Limb (tissue), 2 donors: ENCODE measurements around the gene NFIA.

Experiments
- DNase-seq, 2 donors: peaks; one replicate each; pipeline ENCODE4 v3.0.0-alpha.2; 2016; ENCODE audit errors: extremely low spot score in 2 of 2

Gene NFIA

DNA sequence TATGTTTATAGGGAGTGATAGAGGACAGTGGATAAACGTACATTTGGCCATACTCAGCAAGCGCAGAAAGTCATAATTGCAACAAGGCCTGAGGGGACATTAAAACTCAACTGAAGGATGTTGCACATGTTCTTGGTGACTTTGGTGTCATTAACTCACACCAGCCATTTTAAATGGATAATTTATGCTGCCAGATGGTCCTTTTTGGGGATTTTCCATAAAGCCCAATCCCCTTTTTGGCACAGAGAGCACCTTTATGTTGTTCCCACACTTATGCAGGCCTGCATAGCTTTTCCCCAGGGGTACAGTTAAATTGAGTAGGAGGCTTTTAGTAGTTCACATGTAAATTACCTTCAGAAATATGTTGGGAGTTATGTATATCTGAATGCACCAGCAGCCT is 279.6 kb downstream of the NFIA start:
- DNase-seq = peak in 1 of 2 donors; percentile 15

DNA sequence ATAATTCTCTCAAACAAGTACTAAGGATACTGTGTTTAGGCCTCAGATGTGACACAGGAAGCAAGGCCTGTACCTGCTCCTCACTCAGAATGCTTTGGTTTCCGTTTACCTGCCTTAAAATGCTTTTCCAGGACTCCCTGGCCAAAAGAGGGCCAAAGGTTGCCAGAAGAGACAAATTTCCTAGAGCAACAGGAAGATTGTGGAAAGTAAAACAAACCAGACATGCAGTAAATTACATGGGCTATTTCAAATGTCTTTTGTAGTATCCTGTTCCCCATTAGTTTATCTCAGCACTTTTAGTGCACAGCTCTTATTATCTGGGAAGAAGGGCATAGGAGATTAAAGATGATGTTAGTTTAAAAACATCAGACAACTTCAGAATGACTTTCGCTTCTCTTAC is 280.0 kb downstream of the NFIA start:
- no peak for DNase-seq

DNA sequence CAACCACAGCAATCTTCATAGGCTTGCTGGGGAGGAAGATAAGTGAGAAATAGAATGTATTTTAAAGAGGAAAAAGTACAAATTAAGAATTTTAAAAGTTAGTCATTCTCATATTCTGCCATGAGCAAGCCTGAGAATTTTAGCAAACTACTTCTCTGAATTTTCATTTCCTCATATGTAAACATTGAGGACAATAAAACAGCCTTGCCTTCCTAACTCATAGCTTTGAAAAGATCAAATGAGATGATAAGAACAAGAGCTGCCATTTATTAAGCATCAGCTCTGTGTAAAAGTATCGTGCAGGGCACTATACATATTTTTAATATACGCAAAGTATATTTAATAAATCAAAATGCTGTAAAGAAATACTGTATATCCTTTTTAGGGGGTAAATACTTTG is 286.0 kb downstream of the NFIA start:
- DNase-seq = no peak

DNA sequence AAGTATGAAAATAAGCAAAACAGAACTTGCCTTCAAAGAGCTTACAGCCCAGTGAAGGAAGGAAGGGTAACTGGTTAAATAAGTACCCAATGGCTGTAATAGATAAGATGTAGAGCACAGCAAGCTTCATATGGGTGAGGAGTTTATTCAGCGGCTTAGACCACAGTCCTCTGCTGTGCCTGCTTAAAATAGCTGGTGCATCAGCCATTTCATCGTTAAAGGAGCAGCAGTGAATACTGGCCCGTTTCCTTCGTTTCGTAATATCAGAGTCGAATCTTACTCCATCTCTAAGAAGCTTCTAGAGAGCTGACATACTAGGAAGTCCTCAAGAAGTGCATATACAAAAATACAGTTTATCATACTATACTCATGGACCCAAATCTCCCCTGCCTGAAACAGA is 286.5 kb downstream of the NFIA start:
- no peak for DNase-seq

DNA sequence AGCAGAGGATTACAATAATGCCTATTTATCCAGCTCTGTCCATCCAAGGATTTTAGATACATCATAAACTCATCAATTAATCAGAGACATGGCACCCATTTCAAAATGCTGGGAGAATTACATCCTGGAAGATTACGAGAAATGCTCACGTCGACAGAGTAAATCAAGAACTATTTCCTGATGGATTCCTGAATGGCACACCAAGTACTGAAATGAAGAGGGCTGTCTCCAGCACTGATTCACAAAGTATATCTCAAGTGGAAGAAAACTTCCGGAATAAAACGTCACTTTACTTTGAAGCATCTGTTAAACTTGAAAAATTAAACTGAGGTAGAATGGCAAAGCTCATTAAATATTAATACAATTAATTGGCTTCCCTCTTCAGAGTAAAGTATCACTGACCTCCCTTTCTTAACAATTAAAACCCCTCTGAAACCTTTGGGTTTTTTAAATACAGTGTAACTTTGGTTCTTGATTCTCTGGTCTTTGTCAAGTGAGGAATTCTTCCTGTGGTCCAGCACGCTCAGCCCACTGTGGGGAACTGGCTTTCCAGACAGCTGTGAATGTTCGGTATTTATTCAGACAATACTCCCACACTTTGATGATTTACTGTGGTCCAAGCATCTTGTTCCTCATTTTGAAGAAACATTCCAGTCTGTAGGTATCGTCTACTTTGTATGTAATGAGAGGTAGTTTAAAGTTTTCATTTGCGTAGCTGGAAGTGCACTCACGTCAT is 288.0 kb downstream of the NFIA start:
- no peak for DNase-seq

DNA sequence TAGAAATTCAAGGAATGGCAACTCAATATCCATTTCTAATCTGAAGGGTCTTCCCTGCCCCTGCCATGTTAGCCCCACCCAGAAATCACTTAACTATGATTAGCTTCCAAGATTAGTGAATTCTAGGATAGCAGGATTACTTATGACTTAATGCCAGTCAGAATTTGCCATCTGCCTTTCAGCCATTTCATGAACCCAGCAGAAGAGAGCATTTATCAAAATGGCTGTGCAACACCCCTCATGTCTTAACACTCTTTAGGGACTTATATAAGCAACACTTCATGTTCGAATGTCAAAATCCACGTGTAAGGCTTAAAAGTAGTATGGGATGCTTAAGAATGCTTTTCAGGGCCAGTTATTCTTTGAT is 288.5 kb downstream of the NFIA start:
- no peak for DNase-seq

DNA sequence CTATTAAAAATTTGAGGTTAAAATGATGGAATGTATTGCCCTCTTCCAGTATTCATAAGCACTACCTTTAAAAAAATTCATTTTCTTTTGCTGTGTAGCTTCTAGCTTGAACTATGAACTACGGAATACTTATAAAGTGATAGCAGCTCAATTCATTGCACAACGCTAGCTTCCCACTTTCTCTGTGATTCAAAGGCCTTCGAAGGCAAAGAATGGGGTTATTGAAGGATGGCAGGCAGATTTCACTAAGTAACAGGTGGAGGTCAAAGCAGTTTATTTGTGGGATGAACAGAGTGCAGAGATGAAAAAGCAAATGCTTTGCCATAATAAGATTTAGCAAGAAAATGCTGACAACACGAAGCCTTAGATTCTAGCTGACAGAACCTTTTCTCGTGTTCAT is 290.6 kb downstream of the NFIA start:
- no peak for DNase-seq

DNA sequence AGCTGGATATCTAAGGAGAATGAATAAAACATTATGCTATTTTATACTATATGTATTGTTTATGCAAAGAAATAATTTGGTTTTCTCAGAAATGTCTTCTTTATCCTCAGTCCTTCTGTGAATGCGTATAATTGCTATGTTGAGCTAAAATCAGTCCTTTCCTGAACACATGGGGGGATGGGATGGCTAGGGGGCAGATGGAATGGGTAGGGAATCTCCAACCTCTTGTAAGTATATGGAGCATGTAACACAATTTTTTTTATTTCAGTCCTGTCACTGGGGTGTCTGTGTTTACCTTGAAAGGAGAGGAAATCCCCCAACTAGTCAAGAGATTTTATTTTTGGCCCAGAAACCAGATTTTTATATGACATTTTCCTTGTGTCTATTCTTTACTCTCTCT is 291.8 kb downstream of the NFIA start:
- no peak for DNase-seq

DNA sequence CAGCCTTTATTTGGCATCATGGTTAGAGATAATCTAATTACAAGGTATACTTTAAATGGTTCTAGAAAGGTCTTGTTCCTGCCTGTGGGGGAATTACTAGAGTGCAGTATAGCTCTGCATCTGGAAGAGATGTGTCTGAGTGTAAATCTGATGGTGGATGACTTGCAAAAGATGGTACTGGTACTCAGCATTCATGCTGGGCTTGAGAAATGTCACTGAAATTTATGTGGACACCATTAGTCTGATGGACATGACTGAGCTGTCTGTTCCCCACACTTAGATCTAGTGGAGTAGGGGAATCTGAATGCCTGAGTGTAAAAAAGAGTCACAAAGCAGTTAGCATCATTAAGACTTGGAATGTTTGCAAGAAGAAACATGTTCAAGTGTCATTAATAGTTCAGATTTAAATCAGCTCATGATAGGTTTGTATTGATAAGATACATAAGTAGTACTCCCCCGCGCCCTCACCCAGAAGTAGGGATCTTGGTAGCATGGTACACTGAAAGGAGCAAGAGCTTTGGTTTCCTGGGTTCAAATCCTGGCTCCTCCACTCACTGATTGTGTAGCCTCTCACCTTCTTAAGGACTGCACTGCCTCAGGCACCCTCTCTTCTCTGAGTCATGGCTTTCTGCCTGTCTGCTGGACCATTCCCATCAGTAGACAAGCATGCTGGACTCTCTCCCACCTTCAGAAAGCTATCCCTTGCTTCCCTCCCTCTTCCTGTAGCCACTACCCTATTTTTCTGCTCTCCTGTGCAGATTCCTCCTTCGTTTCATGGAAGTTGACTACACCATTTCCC is 292.9 kb downstream of the NFIA start:
- DNase-seq = no peak

DNA sequence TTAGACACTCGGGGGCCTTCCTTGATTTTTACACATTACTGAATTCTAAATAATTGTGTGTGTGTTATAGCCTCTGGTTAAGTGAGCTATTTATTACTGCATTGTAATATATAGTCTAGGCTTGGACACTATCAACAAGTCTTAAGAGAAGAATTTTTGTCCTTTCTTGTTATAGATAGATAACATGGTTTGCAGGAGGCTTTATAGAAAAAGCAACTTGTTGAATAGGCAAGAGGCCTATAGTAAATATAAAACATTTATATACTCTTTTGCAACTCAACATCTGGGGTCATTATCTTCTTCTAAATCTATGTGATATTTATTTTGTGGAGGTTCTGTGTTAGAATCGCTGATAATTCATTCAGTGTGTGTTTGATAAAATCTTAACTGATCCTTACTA is 293.8 kb downstream of the NFIA start:
- no peak for DNase-seq

DNA sequence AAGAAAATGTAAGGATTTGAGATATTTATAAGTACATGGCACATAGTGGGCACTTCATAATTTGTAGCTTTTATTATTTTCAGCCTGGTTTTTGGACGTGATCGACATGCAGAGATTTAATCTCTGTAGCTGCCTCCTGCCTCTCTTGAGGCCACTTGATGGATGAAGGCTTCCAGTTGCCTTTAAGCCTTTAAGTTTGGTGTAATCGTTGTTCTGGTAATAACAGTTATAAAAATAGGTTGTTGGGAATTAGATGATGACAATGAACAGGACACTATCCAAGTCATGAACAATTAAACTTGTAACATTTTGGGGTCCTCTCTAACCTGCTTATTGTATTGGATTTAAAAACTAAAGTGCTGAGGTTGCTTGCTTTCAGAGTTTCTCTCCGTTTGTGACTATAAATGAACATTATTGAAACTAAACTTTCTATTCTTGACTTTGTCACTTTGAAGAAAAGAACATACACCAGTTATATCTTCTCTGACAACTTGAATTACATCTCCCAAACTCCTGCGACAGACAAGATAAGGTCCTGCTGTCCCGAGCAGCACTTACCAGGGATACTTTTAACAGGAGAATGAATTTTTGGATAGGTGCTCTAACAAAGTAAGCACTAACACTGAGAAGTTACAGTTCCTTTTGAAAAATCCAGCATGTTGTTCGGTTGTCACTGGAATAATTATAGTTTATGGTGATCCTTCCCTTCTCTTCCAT is 295.0 kb downstream of the NFIA start:
- no peak for DNase-seq

DNA sequence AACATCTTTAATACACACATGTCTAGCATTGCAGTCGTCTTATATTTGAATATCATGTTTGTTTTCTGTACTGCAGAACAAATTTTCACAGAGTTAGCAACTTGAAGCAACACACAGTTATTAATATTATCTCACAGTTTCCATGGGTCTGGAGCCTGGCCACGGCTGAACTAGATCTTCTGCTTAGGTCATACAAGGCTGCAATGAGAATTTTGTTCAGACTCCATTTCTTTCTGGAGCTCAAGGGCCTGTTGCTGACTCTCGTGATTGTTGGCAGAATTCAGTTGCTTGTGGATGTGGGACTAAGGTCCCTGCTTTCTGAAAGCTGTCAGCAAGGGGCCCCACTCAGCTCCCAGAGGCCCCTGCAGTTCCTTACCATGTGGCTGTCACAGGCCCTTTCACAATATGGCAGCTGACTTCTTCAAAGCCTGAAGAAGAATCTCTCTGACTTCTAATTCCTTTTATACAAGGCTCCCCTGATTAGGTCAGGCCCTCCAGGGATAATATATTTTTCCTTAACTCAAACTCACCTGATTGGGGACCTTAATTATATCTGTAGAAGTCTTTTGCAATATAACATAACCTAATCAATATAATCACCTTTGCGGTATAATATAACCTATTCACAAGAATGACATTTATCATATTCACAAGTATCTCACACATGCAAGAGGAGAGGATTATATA is 296.3 kb downstream of the NFIA start:
- no peak for DNase-seq

DNA sequence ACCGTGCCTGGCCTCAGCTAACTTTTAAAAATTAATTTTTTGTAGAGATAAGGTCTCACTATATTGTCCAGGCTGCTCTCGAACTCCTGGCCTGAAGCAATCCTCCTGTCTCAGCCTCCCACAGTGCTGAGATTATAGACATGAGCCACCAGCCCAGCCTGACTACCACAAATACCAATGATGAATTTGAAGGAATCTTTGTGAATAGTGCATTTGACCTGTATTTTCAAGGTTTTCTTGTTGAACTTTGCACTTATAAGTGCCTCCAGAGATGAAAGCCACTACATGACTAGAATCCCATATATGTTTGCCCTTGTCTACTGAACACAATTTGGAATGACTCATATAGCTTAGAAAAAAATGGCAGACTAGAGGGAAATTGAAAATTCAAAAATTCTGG is 297.3 kb downstream of the NFIA start:
- DNase-seq = no peak

DNA sequence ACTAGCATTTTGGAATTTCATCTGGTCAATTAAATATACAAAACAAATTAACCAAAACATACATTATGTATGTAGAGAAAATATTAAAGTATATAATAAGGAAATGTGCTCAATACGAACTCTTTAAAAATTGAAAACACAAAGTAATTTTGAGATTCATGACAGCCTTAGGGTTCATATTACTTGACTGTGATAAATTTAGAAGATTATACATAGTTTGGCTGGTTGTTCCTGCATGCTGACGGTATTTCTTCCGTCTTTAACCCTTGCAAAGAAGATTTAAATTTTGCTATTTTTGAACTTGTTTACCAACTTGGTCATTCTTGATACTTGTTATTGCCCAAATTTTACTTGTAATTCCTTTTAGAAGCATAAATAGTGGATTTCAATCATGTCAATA is 298.2 kb downstream of the NFIA start:
- DNase-seq = no peak

DNA sequence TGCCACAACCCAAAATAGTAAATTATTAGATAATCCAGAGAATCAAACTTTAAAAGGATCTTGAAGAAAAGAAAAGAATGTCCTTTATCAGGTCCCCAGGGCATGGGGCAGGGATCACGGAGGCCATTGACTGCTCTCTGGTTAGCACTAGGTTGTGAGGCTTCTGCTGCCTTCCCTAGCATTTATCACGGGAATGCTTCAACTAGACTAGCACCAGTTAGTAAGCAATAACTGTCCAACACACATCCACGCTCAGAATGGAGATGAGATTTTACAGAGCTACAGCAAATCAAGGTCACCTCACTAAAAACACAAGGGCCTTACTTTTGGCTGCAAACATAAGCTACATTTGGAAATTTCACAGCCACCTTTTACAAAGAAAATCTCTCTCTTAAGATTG is 304.0 kb downstream of the NFIA start:
- no peak for DNase-seq

DNA sequence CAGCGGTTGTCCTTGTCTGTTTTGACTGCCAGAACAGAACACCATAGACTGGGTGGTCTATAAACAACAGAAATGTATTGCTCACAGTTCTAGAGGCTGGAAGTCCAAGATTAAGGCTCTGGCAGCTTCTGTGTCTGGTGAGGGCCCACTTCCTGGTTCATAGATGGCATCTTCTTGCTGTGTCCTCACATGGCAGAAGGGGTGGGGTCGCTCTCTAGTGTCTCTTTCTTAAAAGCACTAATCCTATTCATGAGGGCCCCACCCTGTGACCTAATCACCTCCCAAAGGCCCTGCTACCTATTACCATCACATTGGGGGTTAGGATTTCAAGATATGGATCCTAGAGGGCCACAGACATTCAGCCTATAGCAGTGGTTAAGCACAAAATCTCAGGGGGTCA is 304.4 kb downstream of the NFIA start:
- DNase-seq = no peak

DNA sequence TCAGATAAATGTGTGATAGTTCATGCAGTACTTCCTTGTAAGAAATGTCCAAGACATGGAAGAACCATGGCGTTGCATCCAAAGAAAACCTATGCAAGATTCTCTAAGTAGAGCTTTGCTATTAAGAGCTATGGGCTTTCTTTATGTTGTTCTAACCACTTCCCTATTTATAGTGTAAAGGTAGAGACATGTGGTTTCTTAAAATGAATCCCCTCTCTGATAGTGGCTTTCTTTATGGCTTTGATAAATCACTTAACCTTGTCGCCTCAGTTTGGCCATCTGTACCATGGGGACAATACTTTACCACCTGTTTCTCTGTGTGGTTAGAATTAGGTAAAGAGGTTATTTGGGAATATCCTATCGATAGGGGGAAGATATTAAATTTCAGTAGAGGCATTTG is 305.5 kb downstream of the NFIA start:
- DNase-seq = no peak

DNA sequence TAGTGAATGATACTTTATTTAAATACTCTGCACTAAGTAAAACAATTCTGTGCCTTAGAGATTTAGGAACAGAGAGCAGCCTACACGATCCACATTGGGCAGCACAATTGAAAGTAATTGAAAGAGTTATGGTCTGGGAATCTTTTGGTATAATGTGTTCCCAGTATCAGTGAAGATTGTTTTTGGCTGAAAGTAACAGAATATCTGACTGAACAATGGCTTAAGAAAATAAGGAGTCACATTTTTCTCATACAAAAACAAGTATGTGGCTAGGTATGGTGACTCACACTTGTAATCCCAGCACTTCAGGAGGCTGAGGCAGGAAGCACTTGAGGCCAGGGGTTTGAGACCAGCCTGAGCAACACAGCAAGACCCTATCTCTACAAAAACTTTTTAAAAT is 306.2 kb downstream of the NFIA start:
- DNase-seq = no peak

DNA sequence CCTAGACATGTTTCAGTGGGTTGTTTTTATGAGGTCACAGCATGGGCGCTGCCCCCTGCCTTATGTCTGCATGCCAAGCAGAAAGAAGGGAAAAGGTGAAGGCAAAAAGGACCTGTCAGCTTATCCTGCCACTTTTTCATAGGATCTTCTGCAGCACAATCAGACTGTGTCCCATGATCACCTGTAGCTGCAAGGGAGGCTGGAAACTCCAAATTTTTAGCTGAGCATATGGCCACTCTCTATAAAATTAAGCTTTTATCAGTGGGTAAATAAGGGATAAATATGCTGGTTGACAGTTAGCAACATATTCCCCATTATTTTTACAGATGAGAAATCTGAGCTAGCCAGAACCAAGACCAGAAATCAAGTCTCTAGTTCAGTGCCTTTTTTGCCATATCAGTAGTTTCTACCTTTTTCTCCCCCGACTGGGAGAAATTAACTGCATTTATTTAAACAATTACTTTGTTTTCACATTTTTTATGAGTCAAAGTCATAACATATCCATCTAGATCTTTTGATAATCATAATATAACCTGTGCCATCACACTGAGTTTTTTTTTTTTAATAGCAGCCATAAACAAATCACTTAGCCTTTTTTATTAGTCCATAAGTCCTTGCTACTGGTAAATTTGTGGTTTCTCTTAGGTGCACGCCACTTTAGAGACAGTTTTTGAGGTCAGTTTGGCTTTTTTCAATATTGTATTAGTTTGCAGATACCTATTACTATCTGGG is 307.0 kb downstream of the NFIA start:
- DNase-seq = no peak

DNA sequence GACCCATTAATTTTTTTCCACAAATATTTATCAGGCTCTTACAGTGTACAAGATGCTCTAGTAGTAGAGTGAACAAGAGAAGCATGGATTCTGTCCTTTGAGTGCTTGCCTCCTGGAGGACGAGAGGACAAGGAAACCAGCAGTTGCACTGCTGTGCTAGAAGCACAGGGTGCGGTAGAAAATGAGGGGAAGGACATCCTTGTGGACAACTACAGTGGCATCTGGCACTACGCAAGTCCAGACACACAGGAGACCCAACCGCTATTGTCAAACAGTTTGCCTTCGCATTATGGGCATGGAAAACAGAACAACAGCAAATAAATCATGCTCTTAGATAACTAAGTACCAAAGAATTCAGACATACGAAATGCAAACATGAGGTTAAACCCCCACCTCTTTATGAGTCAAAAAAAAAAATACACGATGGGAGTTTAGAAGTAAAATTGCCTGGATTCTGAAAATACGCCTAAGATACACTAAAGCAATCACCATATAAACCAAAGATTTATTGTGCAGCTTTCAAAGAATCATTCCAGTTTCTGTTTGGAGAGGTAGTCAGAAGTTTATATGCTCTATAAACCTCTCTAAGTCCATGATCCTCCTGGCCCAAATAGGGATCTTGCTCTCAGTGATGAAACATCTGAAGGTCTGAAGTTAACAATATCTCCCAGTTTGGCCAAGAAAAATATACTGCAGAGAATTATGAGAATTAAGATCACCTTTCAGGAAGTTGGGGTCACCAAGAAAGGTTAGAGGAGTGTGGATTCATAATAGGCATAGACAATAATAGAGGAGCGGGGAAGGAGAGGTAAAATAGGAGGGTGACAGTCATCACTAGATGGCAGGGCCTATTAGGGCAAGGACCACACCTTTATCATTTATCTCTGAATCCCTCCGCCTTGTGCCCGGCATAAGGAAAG is 307.8 kb downstream of the NFIA start:
- DNase-seq = no peak
